22Rv1 (cell line): Measurements from ENCODE around the gene ORC6.

Source experiments
- H3K27ac ChIP-seq: fragments of 450-650 bp; 2 replicates; pipeline ENCODE4 v1.5.1; 2017
- CTCF ChIP-seq: fragments of 450-650 bp; IDR thresholded peaks from 2 replicates; pipeline ENCODE4 v1.5.1; 2017; ENCODE audit warnings: mild to moderate bottlenecking
- ZFX ChIP-seq: fragments of 450-650 bp; IDR thresholded peaks from 2 replicates; pipeline ENCODE4 v1.6.1; 2017; ENCODE audit warnings: antibody characterized with exemption, borderline replicate concordance

Gene ORC6

DNA sequence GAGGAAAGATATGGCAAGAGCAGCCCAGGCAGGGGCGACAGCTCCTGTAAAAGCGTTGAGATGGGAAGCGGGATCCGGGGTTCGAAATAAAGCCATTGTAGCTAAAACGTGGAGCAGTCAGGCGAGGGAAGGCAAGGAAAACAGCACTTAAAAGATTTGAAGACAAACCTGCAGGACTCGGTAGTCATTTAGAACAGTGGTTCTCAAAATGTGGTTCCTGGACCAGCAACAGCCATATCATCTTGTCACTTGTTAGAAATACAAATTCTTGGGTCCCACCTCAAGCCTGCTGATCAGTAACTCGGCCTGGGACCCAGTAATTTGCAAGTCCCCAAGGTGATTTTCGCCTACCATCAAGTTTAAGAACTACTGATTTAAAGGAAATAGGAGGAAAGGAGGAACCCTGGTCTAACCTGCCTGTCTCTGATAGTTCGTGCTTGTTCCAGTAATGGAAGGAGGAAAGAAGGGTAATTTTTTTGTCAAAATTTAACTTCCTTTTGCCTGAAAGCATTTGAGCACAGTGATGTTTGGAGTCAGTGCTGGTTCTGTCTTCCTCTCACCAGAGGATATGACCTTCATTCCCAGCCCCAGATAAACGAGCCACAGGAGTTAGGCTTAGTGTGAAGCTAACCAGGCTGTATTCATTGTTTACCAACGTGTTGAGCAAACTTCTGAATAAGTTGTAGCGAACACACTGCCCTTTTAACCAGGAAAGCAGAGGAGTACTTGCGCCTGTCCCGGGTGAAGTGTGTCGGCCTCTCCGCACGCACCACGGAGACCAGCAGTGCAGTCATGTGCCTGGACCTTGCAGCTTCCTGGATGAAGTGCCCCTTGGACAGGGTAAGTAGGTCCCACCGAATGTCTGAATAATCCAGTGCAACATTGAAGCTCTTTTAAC, 1.1 kb downstream of the ORC6 start:
- TF ChIP-seq ZFX: no peak
- peak; percentile 46 for TF ChIP-seq CTCF
- peak overlapping the region; percentile 94 for H3K27ac ChIP-seq

- H3K27ac ChIP-seq: no peak overlapping the region; the same call in 1 of the 2 replicates
- no peak for TF ChIP-seq CTCF
- no peak for TF ChIP-seq ZFX
These were observed 2.3 kb downstream of the ORC6 start for GRCh38 chr16:46691726-46692125.

DNA sequence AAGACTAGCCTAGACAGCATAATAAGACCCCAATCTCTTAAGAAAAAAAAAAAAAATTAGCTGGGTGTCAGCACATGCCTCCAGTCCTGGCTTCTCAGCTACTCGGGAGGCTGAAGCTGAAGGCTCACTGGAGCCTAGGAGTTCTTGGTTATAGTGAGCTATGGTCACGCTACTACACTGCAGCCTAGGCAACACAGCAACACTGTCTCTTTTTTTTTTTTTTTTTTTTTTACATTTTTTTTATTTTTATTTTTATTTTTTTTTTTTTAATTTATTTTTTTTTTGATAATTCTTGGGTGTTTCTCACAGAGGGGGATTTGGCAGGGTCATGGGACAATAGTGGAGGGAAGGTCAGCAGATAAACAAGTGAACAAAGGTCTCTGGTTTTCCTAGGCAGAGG, 4.1 kb downstream of the ORC6 start:
- no peak for TF ChIP-seq CTCF
- TF ChIP-seq ZFX: no peak
- no peak overlapping the region for H3K27ac ChIP-seq

- TF ChIP-seq CTCF (no peak), ZFX (no peak)
- H3K27ac ChIP-seq: no peak overlapping the region
These were observed 6.5 kb downstream of the ORC6 start for GRCh38 chr16:46695937-46696336.

DNA sequence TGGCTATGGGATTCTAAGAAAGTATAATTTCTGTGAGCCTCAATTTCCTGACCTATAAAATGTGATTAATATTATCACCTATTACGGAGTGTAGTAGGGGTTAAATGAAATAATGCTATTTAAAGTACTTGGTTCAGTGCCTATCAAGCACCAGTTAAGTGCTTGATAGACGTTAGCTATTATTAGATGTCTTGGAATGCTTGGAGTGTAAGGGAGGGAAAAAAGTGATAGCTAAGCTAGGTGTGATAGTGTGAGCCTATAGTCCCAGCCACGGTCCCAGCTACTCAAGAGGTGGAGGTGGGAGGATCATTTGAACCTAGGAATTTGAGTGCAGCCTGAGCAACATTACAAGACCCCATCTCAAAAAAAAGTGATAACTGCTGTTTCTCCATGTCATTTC, 7.5 kb downstream of the ORC6 start:
- TF ChIP-seq CTCF: no peak
- no peak for TF ChIP-seq ZFX
- H3K27ac ChIP-seq: no peak overlapping the region

GRCh38 chr16:46700048-46700447, 10.6 kb downstream of the ORC6 start:
- no peak overlapping the region for H3K27ac ChIP-seq

More at GRCh38 chr16:46700048-46700447, 10.6 kb downstream of the ORC6 start:
- TF ChIP-seq ZFX (no peak), CTCF (no peak)
